ENCODE results near the gene CTSC. TPM values are rescaled to one million over a fixed set of nuclear protein-coding genes. Genes with fewer than 3 reads are reported as not detected.

Gene CTSC
- total RNA-seq, 1 donor = 71.9 TPM

GRCh38 chr11:88320149-88320559 lies 17.4 kb downstream of the CTSC start:
- no peak for DNase-seq (ENCODE audit: low read depth in 2 of 3, low spot score in 2 of 3)

GRCh38 chr11:88318017-88318416 lies 19.5 kb downstream of the CTSC start:
- DNase-seq (ENCODE audit: low read depth in 2 of 3, low spot score in 2 of 3) = no peak

- DNase-seq (ENCODE audit: low read depth in 2 of 3, low spot score in 2 of 3) = no peak
These were observed 20.0 kb downstream of the CTSC start for GRCh38 chr11:88317536-88317935.

- DNase-seq (ENCODE audit: low read depth in 2 of 3, low spot score in 2 of 3) = no peak
These were observed 21.5 kb downstream of the CTSC start for GRCh38 chr11:88315981-88316441.

GRCh38 chr11:88315015-88315414 lies 22.5 kb downstream of the CTSC start:
- DNase-seq (ENCODE audit: low read depth in 2 of 3, low spot score in 2 of 3) = no peak

GRCh38 chr11:88313441-88313840 lies 24.1 kb downstream of the CTSC start:
- DNase-seq (ENCODE audit: low read depth in 2 of 3, low spot score in 2 of 3) = no peak

- no peak for DNase-seq (ENCODE audit: low read depth in 2 of 3, low spot score in 2 of 3)
These were observed 24.9 kb downstream of the CTSC start for GRCh38 chr11:88312628-88313027.

- no peak for DNase-seq (ENCODE audit: low read depth in 2 of 3, low spot score in 2 of 3)
These were observed 27.3 kb downstream of the CTSC start for GRCh38 chr11:88310246-88310645.

- no peak for DNase-seq (ENCODE audit: low read depth in 2 of 3, low spot score in 2 of 3)
These were observed 29.0 kb downstream of the CTSC start for GRCh38 chr11:88308576-88308975.

GRCh38 chr11:88307749-88308425 lies 29.6 kb downstream of the CTSC start:
- DNase-seq (ENCODE audit: low read depth in 2 of 3, low spot score in 2 of 3) = no peak

GRCh38 chr11:88306785-88307184 lies 30.8 kb downstream of the CTSC start:
- DNase-seq (ENCODE audit: low read depth in 2 of 3, low spot score in 2 of 3) = no peak

GRCh38 chr11:88305430-88305829 lies 32.1 kb downstream of the CTSC start:
- no peak for DNase-seq (ENCODE audit: low read depth in 2 of 3, low spot score in 2 of 3)

GRCh38 chr11:88304352-88304751 lies 33.2 kb downstream of the CTSC start:
- DNase-seq (ENCODE audit: low read depth in 2 of 3, low spot score in 2 of 3) = no peak

GRCh38 chr11:88303037-88303436 lies 34.5 kb downstream of the CTSC start:
- no peak for DNase-seq (ENCODE audit: low read depth in 2 of 3, low spot score in 2 of 3)

- DNase-seq (ENCODE audit: low read depth in 2 of 3, low spot score in 2 of 3) = no peak
These were observed 35.9 kb downstream of the CTSC start for GRCh38 chr11:88301488-88302140.

GRCh38 chr11:88300888-88301487 lies 36.5 kb downstream of the CTSC start:
- no peak for DNase-seq (ENCODE audit: low read depth in 2 of 3, low spot score in 2 of 3)

GRCh38 chr11:88297863-88298262 lies 39.7 kb downstream of the CTSC start:
- DNase-seq (ENCODE audit: low read depth in 2 of 3, low spot score in 2 of 3) = no peak

- DNase-seq (ENCODE audit: low read depth in 2 of 3, low spot score in 2 of 3) = no peak
These were observed 40.1 kb downstream of the CTSC start for GRCh38 chr11:88297421-88297820.

- DNase-seq (ENCODE audit: low read depth in 2 of 3, low spot score in 2 of 3) = no peak
These were observed 42.5 kb downstream of the CTSC start for GRCh38 chr11:88295028-88295427.

GRCh38 chr11:88293931-88294330 lies 43.6 kb downstream of the CTSC start:
- no peak for DNase-seq (ENCODE audit: low read depth in 2 of 3, low spot score in 2 of 3)

GRCh38 chr11:88292171-88292843 lies 45.2 kb downstream of the CTSC start:
- DNase-seq (ENCODE audit: low read depth in 2 of 3, low spot score in 2 of 3) = peak in 1 of 3 donors; percentile 33
